ENCODE measurements around the gene STK38.

- TF ChIP-seq POLR2AphosphoS5 (IDR thresholded peaks at IDR 0.05; ENCODE audit: borderline replicate concordance, low read depth, low read length) (no peak), EZH2 (IDR thresholded peaks at IDR 0.05) (no peak), FOXP2 (optimal IDR thresholded peaks at IDR 0.05; ENCODE audit: control extremely low read depth, extremely low read length, insufficient read depth) (no peak)
Measured at GRCh38 chr6:36459501-36459900, 87.8 kb downstream of the STK38 start.
